Measurements from ENCODE around the gene CUBN.

- TF ChIP-seq CTCF (IDR thresholded peaks at IDR 0.05) (no peak), EP300 (IDR thresholded peaks at IDR 0.05) (no peak), POLR2A (IDR thresholded peaks at IDR 0.05) (no peak), POLR2AphosphoS5 (IDR thresholded peaks at IDR 0.05) (no peak)
Observed at GRCh38 chr10:16986406-16987205, 143.0 kb downstream of the CUBN start.
